ENCODE results near the gene EIF4E3.

Gene EIF4E3

GRCh38 chr3:71723452-71724170 is 1.6 kb downstream of the EIF4E3 start:
- DNase-seq (ENCODE audit: low read depth in 3 of 3): peak in 1 of 3 donors; percentile 25

GRCh38 chr3:71722693-71723092 is 2.5 kb downstream of the EIF4E3 start:
- DNase-seq (ENCODE audit: low read depth in 3 of 3): no peak

GRCh38 chr3:71721651-71722157 is 3.5 kb downstream of the EIF4E3 start:
- peak in 1 of 3 donors; percentile 3 for DNase-seq (ENCODE audit: low read depth in 3 of 3)

- DNase-seq (ENCODE audit: low read depth in 3 of 3): no peak
Measured at GRCh38 chr3:71721002-71721401, 4.2 kb downstream of the EIF4E3 start.

GRCh38 chr3:71718072-71718471 is 7.1 kb downstream of the EIF4E3 start:
- DNase-seq (ENCODE audit: low read depth in 3 of 3): no peak

- DNase-seq (ENCODE audit: low read depth in 3 of 3): no peak
Measured at GRCh38 chr3:71714595-71714994, 10.6 kb downstream of the EIF4E3 start.

GRCh38 chr3:71713041-71713440 is 12.2 kb downstream of the EIF4E3 start:
- DNase-seq (ENCODE audit: low read depth in 3 of 3): no peak

- DNase-seq (ENCODE audit: low read depth in 3 of 3): no peak
Measured at GRCh38 chr3:71710906-71711494, 14.2 kb downstream of the EIF4E3 start.

- DNase-seq (ENCODE audit: low read depth in 3 of 3): no peak
Measured at GRCh38 chr3:71709908-71710511, 15.2 kb downstream of the EIF4E3 start.

GRCh38 chr3:71708476-71709105 is 16.6 kb downstream of the EIF4E3 start:
- DNase-seq (ENCODE audit: low read depth in 3 of 3): no peak

- DNase-seq (ENCODE audit: low read depth in 3 of 3): no peak
Measured at GRCh38 chr3:71707595-71707994, 17.6 kb downstream of the EIF4E3 start.

GRCh38 chr3:71705681-71706080 is 19.5 kb downstream of the EIF4E3 start:
- no peak for DNase-seq (ENCODE audit: low read depth in 3 of 3)

- DNase-seq (ENCODE audit: low read depth in 3 of 3): no peak
Measured at GRCh38 chr3:71704915-71705314, 20.3 kb downstream of the EIF4E3 start.

GRCh38 chr3:71703797-71704196 is 21.4 kb downstream of the EIF4E3 start:
- DNase-seq (ENCODE audit: low read depth in 3 of 3): no peak

- DNase-seq (ENCODE audit: low read depth in 3 of 3): peak in 1 of 3 donors; percentile 8
Measured at GRCh38 chr3:71702131-71703024, 22.8 kb downstream of the EIF4E3 start.

- no peak for DNase-seq (ENCODE audit: low read depth in 3 of 3)
Measured at GRCh38 chr3:71701251-71701762, 23.9 kb downstream of the EIF4E3 start.

GRCh38 chr3:71695000-71695482 is 30.2 kb downstream of the EIF4E3 start:
- no peak for DNase-seq (ENCODE audit: low read depth in 3 of 3)

- DNase-seq (ENCODE audit: low read depth in 3 of 3): no peak
Measured at GRCh38 chr3:71694358-71694999, 30.7 kb downstream of the EIF4E3 start.

- DNase-seq (ENCODE audit: low read depth in 3 of 3): no peak
Measured at GRCh38 chr3:71693641-71694040, 31.6 kb downstream of the EIF4E3 start.

GRCh38 chr3:71692139-71692538 is 33.1 kb downstream of the EIF4E3 start:
- DNase-seq (ENCODE audit: low read depth in 3 of 3): no peak

Measured in stimulated activated CD4-positive, alpha-beta T cell treated with anti-CD3 and anti-CD28 coated beads, TNF-alpha, amount 100 ng/mL, for 48 hours (primary cell).